Measurements from ENCODE around the gene CYP26C1.

DNA sequence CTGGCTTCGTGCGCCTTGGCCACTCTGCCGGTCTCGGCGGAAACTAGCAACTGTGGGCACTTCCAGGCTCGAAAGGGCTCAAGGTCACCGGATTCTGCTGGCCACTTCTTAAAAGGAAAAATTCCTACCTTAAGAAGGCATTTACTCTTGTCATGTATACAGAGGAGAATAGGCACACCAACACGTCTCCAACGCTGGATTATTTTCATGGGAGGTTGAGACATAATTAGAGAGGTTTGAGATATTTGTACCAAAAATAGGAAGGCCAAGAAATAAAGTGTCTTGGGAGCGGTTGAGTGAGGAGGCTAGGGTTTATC lies 8.6 kb downstream of the CYP26C1 start:
- TF ChIP-seq, protein P1, sequence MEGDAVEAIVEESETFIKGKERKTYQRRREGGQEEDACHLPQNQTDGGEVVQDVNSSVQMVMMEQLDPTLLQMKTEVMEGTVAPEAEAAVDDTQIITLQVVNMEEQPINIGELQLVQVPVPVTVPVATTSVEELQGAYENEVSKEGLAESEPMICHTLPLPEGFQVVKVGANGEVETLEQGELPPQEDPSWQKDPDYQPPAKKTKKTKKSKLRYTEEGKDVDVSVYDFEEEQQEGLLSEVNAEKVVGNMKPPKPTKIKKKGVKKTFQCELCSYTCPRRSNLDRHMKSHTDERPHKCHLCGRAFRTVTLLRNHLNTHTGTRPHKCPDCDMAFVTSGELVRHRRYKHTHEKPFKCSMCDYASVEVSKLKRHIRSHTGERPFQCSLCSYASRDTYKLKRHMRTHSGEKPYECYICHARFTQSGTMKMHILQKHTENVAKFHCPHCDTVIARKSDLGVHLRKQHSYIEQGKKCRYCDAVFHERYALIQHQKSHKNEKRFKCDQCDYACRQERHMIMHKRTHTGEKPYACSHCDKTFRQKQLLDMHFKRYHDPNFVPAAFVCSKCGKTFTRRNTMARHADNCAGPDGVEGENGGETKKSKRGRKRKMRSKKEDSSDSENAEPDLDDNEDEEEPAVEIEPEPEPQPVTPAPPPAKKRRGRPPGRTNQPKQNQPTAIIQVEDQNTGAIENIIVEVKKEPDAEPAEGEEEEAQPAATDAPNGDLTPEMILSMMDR (IDR thresholded peaks at IDR 0.05) = no peak
- TF ChIP-seq POLR2A (IDR thresholded peaks at IDR 0.05) = no peak

Measured in right lobe of liver (tissue), 4 donors.